Lung (tissue), 12 donors: ENCODE data around the gene TDRD6. TPM values are rescaled to one million over a fixed set of nuclear protein-coding genes. Genes with fewer than 3 reads are reported as not detected.
A peak's percentile ranks its signal among the peaks of the same experiment; 100 is the strongest.

Experiments used
- ATAC-seq: fragments of 200-7000 bp; cut with Tn5 transposase; one replicate; pipeline ENCODE4 v1.9.1; 2020; ENCODE audit warnings: moderate number of reproducible peaks; ENCODE audit not compliant: insufficient read depth, low FRiP score
- DNase-seq, 3 donors: peaks; one replicate each; pipeline ENCODE4 v3.0.0-alpha.2; 2013 to 2017
- H3K27ac ChIP-seq, 2 donors: one replicate each; pipeline ENCODE4 v1.5.1; 2013; ENCODE audit warnings: mild to moderate bottlenecking in 2 of 2, moderate library complexity in 2 of 2, control low read depth in 1 of 2, inconsistent platforms in 1 of 2, low read depth in 1 of 2, low read length in 1 of 2
- H3K27me3 ChIP-seq, 3 donors: one replicate each; pipeline ENCODE4 v1.5.1; 2013; ENCODE audit warnings: low read length in 2 of 3; ENCODE audit not compliant: control insufficient read depth in 3 of 3, insufficient read depth in 3 of 3
- H3K36me3 ChIP-seq, 4 donors: one replicate each; pipeline ENCODE4 v1.5.1; 2013; ENCODE audit warnings: low read length in 4 of 4, mild to moderate bottlenecking in 1 of 4, moderate library complexity in 1 of 4; ENCODE audit not compliant: control insufficient read depth in 4 of 4, insufficient read depth in 4 of 4
- H3K4me1 ChIP-seq, 5 donors: one replicate each; pipeline ENCODE4 v1.5.1; 2013; ENCODE audit warnings: low read length in 5 of 5, mild to moderate bottlenecking in 2 of 5, moderate library complexity in 1 of 5; ENCODE audit not compliant: control insufficient read depth in 5 of 5, insufficient read depth in 5 of 5
- H3K4me3 ChIP-seq: one replicate; pipeline ENCODE4 v1.5.1; 2013; ENCODE audit warnings: mild to moderate bottlenecking, control low read depth, moderate library complexity
- H3K9ac ChIP-seq, 2 donors: one replicate each; pipeline ENCODE4 v1.5.1; 2013; ENCODE audit warnings: low read length in 2 of 2, control low read depth in 1 of 2; ENCODE audit not compliant: insufficient read depth in 1 of 2
- H3K9me3 ChIP-seq, 4 donors: one replicate each; pipeline ENCODE4 v1.5.1; 2013; ENCODE audit warnings: low read length in 3 of 4, mild to moderate bottlenecking in 1 of 4, moderate library complexity in 1 of 4; ENCODE audit not compliant: control insufficient read depth in 4 of 4, insufficient read depth in 3 of 4
- CTCF ChIP-seq: IDR thresholded peaks from 2 replicates; pipeline ENCODE4 v1.5.1; 2012; ENCODE audit warnings: mild to moderate bottlenecking; ENCODE audit errors: control extremely low read depth, extremely low read depth
- WGBS, 2 donors: extraction: QIAGEN DNeasy Blood & Tissue Kit; methylation state at CpG; one replicate each; pipeline ENCODE4 v1.1.7; 2013; 5-methylcytosine and 5-hydroxymethylcytosine counted together
- polyA plus RNA-seq, 2 donors: library from polyadenylated mRNA; stranded (reverse); fragments of 200-250 nt; gene quantifications; one replicate each; pipeline ENCODE4 v1.2.1, GENCODE V29; 2013
- total RNA-seq, 2 donors: library from RNA; depleted of rRNA in 1 of 2; stranded (reverse); fragments of >200 nt in 1 of 2; gene quantifications; one replicate each; pipeline ENCODE4 v1.2.1, GENCODE V29; 2014 to 2021
- donor health status: control.
- donor health status: control.
- donor health status: Bipolar disorder and iron deficiency.
- donor health status: healthy.
- donor health status: DM: yes; HTN: yes; CAD: no.

TDRD6 gene
- total and polyA plus RNA-seq, 4 donors: 0.03 to 1.8 (median 0.42) TPM

GRCh38 chr6:46690141-46690755 lies 2.6 kb downstream of the TDRD6 start:
- no peaks in the 10 kb centered on the region for H3K27me3 ChIP-seq
- ATAC-seq: no peak
- H3K9me3 ChIP-seq: no peaks in the 10 kb centered on the region
- peak; percentile 38 to 90 (median 82) for DNase-seq
- peaks cover 0 to 17% (median 0%) of the 10 kb centered on the region in 5 donors for H3K4me1 ChIP-seq
- 80 to 87% methylated on average over 2 of the region's 2 CpGs for WGBS, 2 donors
- no peaks in the 10 kb centered on the region for H3K36me3 ChIP-seq
- no peak overlapping the region for H3K9ac ChIP-seq
- H3K27ac ChIP-seq: no peak overlapping the region
- H3K4me3 ChIP-seq: no peak overlapping the region
- no peak for TF ChIP-seq CTCF

- Histone ChIP-seq H3K27me3 (no peaks in the 10 kb centered on the region), H3K9me3 (no peaks in the 10 kb centered on the region), H3K36me3 (no peaks in the 10 kb centered on the region), H3K4me3 (no peak overlapping the region), H3K27ac (no peak overlapping the region), H3K9ac (no peak overlapping the region), H3K4me1 (peaks cover 0 to 17% (median 0%) of the 10 kb centered on the region in 5 donors)
- DNase-seq (peak in 2 of 3 donors; percentile 65 to 67), ATAC-seq (no peak)
- 65 to 73% methylated on average over 1 of the region's 1 CpG for WGBS, 2 donors
- TF ChIP-seq CTCF: no peak
These were observed 3.3 kb downstream of the TDRD6 start for GRCh38 chr6:46690911-46691451.

DNA sequence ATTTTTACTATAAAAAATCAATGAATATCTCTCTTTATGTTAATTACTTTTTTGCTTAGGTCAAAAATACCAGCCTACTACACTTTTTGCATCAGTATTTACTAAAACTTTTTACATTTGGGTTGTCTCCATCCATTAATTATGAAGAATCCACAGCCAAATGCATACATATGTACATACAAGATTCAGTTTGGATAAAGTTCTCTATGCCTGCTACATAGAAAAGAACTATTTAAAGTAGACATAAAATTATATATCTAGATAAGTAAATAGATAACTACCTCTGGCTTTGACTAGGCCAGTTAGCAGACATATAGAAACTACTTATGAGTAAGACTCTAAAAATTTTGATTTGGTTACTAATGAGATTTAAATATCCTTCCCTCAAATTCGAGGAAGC lies 12.3 kb downstream of the TDRD6 start:
- Histone ChIP-seq H3K9me3 (no peaks in the 10 kb centered on the region), H3K27me3 (peaks cover 0 to 10% (median 0%) of the 10 kb centered on the region in 3 donors), H3K9ac (no peak overlapping the region), H3K4me1 (no peaks in the 10 kb centered on the region), H3K36me3 (no peaks in the 10 kb centered on the region), H3K4me3 (no peak overlapping the region), H3K27ac (no peak overlapping the region)
- no peak for DNase-seq
- WGBS, 2 donors: 77 to 80% methylated on average over 1 of the region's 1 CpG
- ATAC-seq: no peak
- TF ChIP-seq CTCF: no peak

DNA sequence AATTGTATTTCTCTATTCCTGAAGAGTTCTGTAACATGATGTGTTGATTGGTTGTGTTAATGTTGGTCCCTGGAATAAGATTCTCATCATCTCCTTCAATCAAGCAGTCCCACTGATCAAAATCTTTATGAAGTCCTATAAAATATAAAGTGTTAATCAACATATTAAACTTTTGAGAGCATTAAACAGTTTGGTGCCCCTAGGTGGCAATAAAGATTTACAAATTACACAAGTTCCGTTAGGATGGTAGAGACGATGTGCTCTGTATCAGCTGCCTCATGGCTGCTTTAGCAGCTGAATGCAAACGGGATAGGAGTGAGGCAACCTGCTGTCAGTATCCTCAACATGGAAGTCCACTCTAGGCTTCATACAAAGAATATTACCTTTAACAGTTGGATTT lies 16.9 kb downstream of the TDRD6 start:
- peak in 2 of 3 donors; percentile 38 to 56 for DNase-seq
- peak; percentile 4 for TF ChIP-seq CTCF
- Histone ChIP-seq H3K27ac (no peak overlapping the region), H3K4me1 (no peaks in the 10 kb centered on the region), H3K9ac (no peak overlapping the region), H3K27me3 (peaks cover 0 to 18% (median 0%) of the 10 kb centered on the region in 3 donors), H3K4me3 (no peak overlapping the region), H3K36me3 (no peaks in the 10 kb centered on the region), H3K9me3 (no peaks in the 10 kb centered on the region)
- peak; percentile 62 for ATAC-seq
- WGBS, 2 donors: 0 to 6% methylated on average over 3 of the region's 3 CpGs
